Loucy (cell line): ENCODE data around the gene CDV3.
A peak's percentile ranks its signal among the peaks of the same experiment; 100 is the strongest.

Experiments used
- H2AFZ ChIP-seq: fragments of 200-600 bp; sonication (generic); 2 replicates; pipeline ENCODE4 v1.6.0; 2016; ENCODE audit warnings: antibody characterized with exemption, mild to moderate bottlenecking, low read length, moderate library complexity
- H3F3A ChIP-seq: fragments of 200-600 bp; 2 replicates; pipeline ENCODE4 v1.6.0; 2016; ENCODE audit warnings: antibody characterized with exemption, low read depth, mild to moderate bottlenecking
- H3K27me3 ChIP-seq: fragments of 200-600 bp; sonication (generic); 2 replicates; pipeline ENCODE4 v1.6.1; 2014; ENCODE audit warnings: low read length, mild to moderate bottlenecking; ENCODE audit not compliant: insufficient read depth, poor library complexity, severe bottlenecking
- H3K36me3 ChIP-seq: fragments of 200-600 bp; sonication (generic); 2 replicates; pipeline ENCODE4 v1.6.1; 2016; ENCODE audit warnings: low read length; ENCODE audit not compliant: insufficient read depth
- H3K4me1 ChIP-seq: fragments of 200-600 bp; sonication (generic); 2 replicates; pipeline ENCODE4 v1.5.1; 2014; ENCODE audit warnings: low read length, mild to moderate bottlenecking; ENCODE audit not compliant: insufficient read depth, poor library complexity, severe bottlenecking
- H3K4me2 ChIP-seq: fragments of 200-600 bp; sonication (generic); 2 replicates; pipeline ENCODE4 v1.6.0; 2014; ENCODE audit warnings: antibody characterized with exemption, low read length, low read depth, mild to moderate bottlenecking; ENCODE audit not compliant: poor library complexity, severe bottlenecking
- H3K4me3 ChIP-seq: fragments of 200-600 bp; sonication (generic); 2 replicates; pipeline ENCODE4 v1.5.1; 2014; ENCODE audit warnings: low read length, mild to moderate bottlenecking, mixed read lengths; ENCODE audit not compliant: poor library complexity, severe bottlenecking
- H3K79me2 ChIP-seq: fragments of 200-600 bp; sonication (generic); 2 replicates; pipeline ENCODE4 v1.6.1; 2014; ENCODE audit warnings: low read length; ENCODE audit not compliant: insufficient read depth
- H3K9ac ChIP-seq: fragments of 200-600 bp; sonication (generic); 2 replicates; pipeline ENCODE4 v1.6.0; 2014; ENCODE audit warnings: mild to moderate bottlenecking, low read depth, low read length, moderate library complexity; ENCODE audit not compliant: poor library complexity, severe bottlenecking
- H3K9me2 ChIP-seq: fragments of 200-600 bp; sonication (generic); replicated peaks from 2 replicates; pipeline ENCODE4 v1.6.1; 2016; ENCODE audit warnings: low read depth, low read length, mixed read lengths
- H3K9me3 ChIP-seq: fragments of 200-600 bp; sonication (generic); 2 replicates; pipeline ENCODE4 v1.6.1; 2014; ENCODE audit warnings: mild to moderate bottlenecking, antibody characterized with exemption, low read length, low read depth; ENCODE audit not compliant: insufficient read depth
- H4K20me1 ChIP-seq: fragments of 200-600 bp; sonication (generic); 2 replicates; pipeline ENCODE4 v1.6.0; 2014; ENCODE audit warnings: antibody characterized with exemption, low read length, mild to moderate bottlenecking; ENCODE audit not compliant: insufficient read depth, poor library complexity, severe bottlenecking
- CTCF ChIP-seq: fragments of 200-600 bp; sonication (generic); conservative IDR thresholded peaks from 2 replicates; pipeline ENCODE4 v1.5.1; 2014; ENCODE audit warnings: mild to moderate bottlenecking, antibody characterized with exemption, low read length
- EZH2phosphoT487 ChIP-seq: fragments of 200-600 bp; IDR thresholded peaks from 2 replicates; pipeline ENCODE4 v1.6.1; 2018; ENCODE audit warnings: antibody characterized with exemption, mild to moderate bottlenecking, moderate library complexity, borderline replicate concordance

CDV3 gene

DNA sequence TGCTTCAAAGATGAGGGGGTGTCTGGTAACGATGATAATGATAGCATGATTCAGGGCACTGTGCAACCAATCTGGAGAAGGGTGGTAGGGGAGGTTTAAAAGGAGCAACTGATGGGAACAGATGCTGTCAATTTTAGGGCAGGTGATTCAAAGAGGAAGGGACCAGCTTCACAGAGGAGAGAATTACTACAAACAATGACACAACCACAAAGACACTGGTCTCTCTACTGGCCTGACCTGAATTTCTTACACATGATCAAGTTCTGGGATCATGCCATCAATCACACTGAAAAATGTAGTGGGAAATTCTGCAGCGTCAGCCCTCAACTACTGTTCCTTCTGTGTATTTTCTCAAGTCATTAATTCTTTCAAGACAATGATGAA lies 2.6 kb upstream of the CDV3 start:
- peaks cover 16% of the 10 kb centered on the region for H4K20me1 ChIP-seq
- H3K27me3 ChIP-seq: no peaks in the 10 kb centered on the region
- H3K36me3 ChIP-seq: peaks cover 2% of the 10 kb centered on the region; the same call in 1 of the 2 replicates
- peaks cover 13% of the 10 kb centered on the region for H3F3A ChIP-seq
- no peaks in the 10 kb centered on the region for H3K9me2 ChIP-seq
- H3K4me1 ChIP-seq: peaks cover 34% of the 10 kb centered on the region
- no peak overlapping the region for H3K4me2 ChIP-seq
- H2AFZ ChIP-seq: no peak overlapping the region
- peaks cover 16% of the 10 kb centered on the region for H3K79me2 ChIP-seq
- no peak overlapping the region for H3K4me3 ChIP-seq
- H3K9me3 ChIP-seq: no peaks in the 10 kb centered on the region
- no peak overlapping the region for H3K9ac ChIP-seq
- TF ChIP-seq EZH2phosphoT487: no peak
- no peak for TF ChIP-seq CTCF

DNA sequence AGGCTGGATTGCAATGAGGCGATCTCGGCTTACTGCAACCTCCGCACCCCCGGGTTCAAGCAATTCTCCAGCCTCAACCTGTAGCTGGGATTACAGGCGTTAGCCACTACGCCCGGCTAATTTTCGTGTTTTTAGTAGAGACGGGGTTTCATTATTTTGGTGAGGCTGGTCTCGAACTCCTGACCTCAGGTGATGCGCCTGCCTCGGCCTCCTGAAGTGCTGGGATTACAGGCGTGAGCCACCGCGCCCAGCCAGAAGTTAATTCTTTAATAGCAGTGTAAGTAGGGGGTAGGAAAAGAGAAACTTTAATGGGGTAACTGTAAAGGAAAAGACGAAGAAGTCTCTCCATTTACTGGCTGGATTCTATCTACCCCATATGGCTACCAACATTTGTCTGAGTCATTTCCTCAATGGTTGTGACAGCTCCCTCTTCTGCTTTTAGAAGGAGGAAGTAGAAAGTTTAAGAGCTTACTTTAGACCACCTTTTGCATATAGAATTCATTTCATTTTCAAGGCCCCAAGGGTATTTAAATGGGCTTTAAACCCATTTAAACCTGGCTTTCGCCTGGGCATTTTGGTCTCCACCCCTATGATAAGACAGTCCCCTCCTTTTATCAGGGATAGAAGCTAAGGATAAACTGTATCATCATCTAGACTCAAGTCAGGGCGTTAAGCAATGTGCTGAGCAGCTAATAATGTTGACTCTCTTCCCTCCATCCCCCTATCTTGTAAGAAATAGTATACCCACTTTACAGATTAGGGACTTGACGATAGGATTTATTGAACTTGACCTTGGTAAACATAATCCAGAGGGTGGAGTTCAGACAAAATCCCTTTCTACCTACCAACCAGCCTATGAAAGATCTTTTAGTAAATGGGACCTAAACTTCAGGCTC lies 1.1 kb upstream of the CDV3 start:
- Histone ChIP-seq H3K4me3 (peak overlapping the region; percentile 79), H4K20me1 (peaks cover 24% of the 10 kb centered on the region), H3K27me3 (no peaks in the 10 kb centered on the region), H3K9me3 (no peaks in the 10 kb centered on the region), H3K4me1 (peaks cover 40% of the 10 kb centered on the region), H3K36me3 (peaks cover 9% of the 10 kb centered on the region), H3F3A (peaks cover 13% of the 10 kb centered on the region), H2AFZ (peak overlapping the region; percentile 32; the same call in 1 of the 2 replicates), H3K9ac (peak overlapping the region; percentile 84), H3K4me2 (peak overlapping the region; percentile 85), H3K79me2 (peaks cover 31% of the 10 kb centered on the region), H3K9me2 (no peaks in the 10 kb centered on the region)
- TF ChIP-seq EZH2phosphoT487: no peak
- no peak for TF ChIP-seq CTCF

GRCh38 chr3:133573054-133573628 lies 345 bp upstream of the CDV3 start:
- Histone ChIP-seq H3K27me3 (no peaks in the 10 kb centered on the region), H3K36me3 (peaks cover 9% of the 10 kb centered on the region), H2AFZ (peak overlapping the region; percentile 32), H3K4me3 (peak overlapping the region; percentile 79), H4K20me1 (peaks cover 31% of the 10 kb centered on the region), H3K4me2 (peak overlapping the region; percentile 85), H3K9ac (peak overlapping the region; percentile 84), H3K9me2 (no peaks in the 10 kb centered on the region), H3K4me1 (peaks cover 48% of the 10 kb centered on the region), H3K79me2 (peaks cover 39% of the 10 kb centered on the region), H3F3A (peaks cover 13% of the 10 kb centered on the region), H3K9me3 (no peaks in the 10 kb centered on the region)
- no peak for TF ChIP-seq EZH2phosphoT487
- no peak for TF ChIP-seq CTCF
